GM23338 (cell line): ENCODE measurements around the gene SETD4. TPM values are rescaled to one million over a fixed set of nuclear protein-coding genes. Genes with fewer than 3 reads are reported as not detected.

Experiments
- ATAC-seq: fragments of 200-7000 bp; cut with Tn5 transposase; 3 replicates; pipeline ENCODE4 v1.9.1; 2020
- DNase-seq: peaks from one replicate; pipeline ENCODE4 v3.0.0-alpha.2; 2015; ENCODE audit warnings: low spot score
- H2AFZ ChIP-seq: fragments of 200-600 bp; sonication (generic); 2 replicates; pipeline ENCODE4 v1.8.0; 2016; ENCODE audit warnings: antibody characterized with exemption, mild to moderate bottlenecking, moderate library complexity
- H3F3A ChIP-seq: fragments of 200-600 bp; sonication (generic); replicated peaks from 2 replicates; pipeline ENCODE4 v1.8.0; 2017; ENCODE audit warnings: antibody characterized with exemption, mixed run types, low read depth
- H3K27ac ChIP-seq: fragments of 200-600 bp; sonication (generic); 2 replicates; pipeline ENCODE4 v1.6.1; 2016; ENCODE audit warnings: low read depth
- H3K27me3 ChIP-seq: fragments of 200-600 bp; sonication (generic); 2 replicates; pipeline ENCODE4 v1.8.0; 2016; ENCODE audit warnings: mild to moderate bottlenecking, mixed run types, moderate library complexity; ENCODE audit not compliant: insufficient read depth
- H3K36me3 ChIP-seq: fragments of 200-600 bp; sonication (generic); 2 replicates; pipeline ENCODE4 v1.8.0; 2016; ENCODE audit warnings: mild to moderate bottlenecking; ENCODE audit not compliant: insufficient read depth
- H3K4me1 ChIP-seq: fragments of 200-600 bp; sonication (generic); 2 replicates; pipeline ENCODE4 v1.8.0; 2016; ENCODE audit warnings: mild to moderate bottlenecking, moderate library complexity; ENCODE audit not compliant: insufficient read depth
- H3K4me2 ChIP-seq: fragments of 200-600 bp; sonication (generic); 2 replicates; pipeline ENCODE4 v1.7.1; 2017; ENCODE audit warnings: mixed run types
- H3K4me3 ChIP-seq: fragments of 200-600 bp; sonication (generic); 2 replicates; pipeline ENCODE4 v1.6.1; 2016; ENCODE audit warnings: mixed run types
- H3K79me2 ChIP-seq: fragments of 200-600 bp; sonication (generic); replicated peaks from 2 replicates; pipeline ENCODE4 v1.8.0; 2017; ENCODE audit warnings: mild to moderate bottlenecking; ENCODE audit not compliant: insufficient read depth
- H3K9me2 ChIP-seq: fragments of 200-600 bp; sonication (generic); 2 replicates; pipeline ENCODE4 v1.8.0; 2017; ENCODE audit not compliant: insufficient read depth
- H4K20me1 ChIP-seq: fragments of 200-600 bp; sonication (generic); replicated peaks from 2 replicates; pipeline ENCODE4 v1.8.0; 2017; ENCODE audit warnings: mild to moderate bottlenecking; ENCODE audit not compliant: insufficient read depth
- H3K27ac Mint-ChIP-seq: 2 replicates; pipeline ENCODE4 v1.8.0; 2020; ENCODE audit warnings: inconsistent platforms, mild to moderate bottlenecking, moderate library complexity, mixed read lengths
- H3K27me3 Mint-ChIP-seq: 3 replicates; pipeline ENCODE4 v1.8.0; 2022; ENCODE audit warnings: low read depth, mild to moderate bottlenecking, moderate library complexity, mixed read lengths, inconsistent platforms; ENCODE audit not compliant: insufficient read depth, poor library complexity
- H3K36me3 Mint-ChIP-seq: 3 replicates; pipeline ENCODE4 v1.8.0; 2021; ENCODE audit warnings: low read depth, mild to moderate bottlenecking, inconsistent platforms, moderate library complexity, mixed read lengths
- H3K4me1 Mint-ChIP-seq: 3 replicates; pipeline ENCODE4 v1.8.0; 2020; ENCODE audit warnings: mild to moderate bottlenecking, inconsistent platforms, mixed read lengths
- H3K4me3 Mint-ChIP-seq: 3 replicates; pipeline ENCODE4 v1.8.0; 2021; ENCODE audit warnings: moderate library complexity, mild to moderate bottlenecking, inconsistent platforms, mixed read lengths
- H3K9me3 Mint-ChIP-seq: 3 replicates; pipeline ENCODE4 v1.8.0; 2020; ENCODE audit warnings: moderate library complexity, mild to moderate bottlenecking, inconsistent platforms, mixed read lengths
- CREB1 ChIP-seq: fragments of 250-450 bp; sonication (Bioruptor Pico); IDR thresholded peaks from 2 replicates; pipeline ENCODE4 v1.5.0; 2020; ENCODE audit warnings: low read depth, mild to moderate bottlenecking, moderate library complexity
- CTCF ChIP-seq, 2 experiments: fragments of 200-600 bp in 1 of 2; sonication (generic) in 1 of 2; conservative IDR thresholded peaks; 2 replicates each; pipeline versions ENCODE4 v1.5.1 to v1.6.1; 2016 to 2017; ENCODE audit warnings: antibody characterized with exemption in 2 of 2, low read depth in 2 of 2, mild to moderate bottlenecking in 2 of 2, moderate library complexity in 1 of 2
- POLR2AphosphoS5 ChIP-seq: IDR thresholded peaks from 2 replicates; pipeline ENCODE4 v1.6.1; 2016; ENCODE audit warnings: antibody characterized with exemption, low read depth
- STAT1 ChIP-seq: IDR thresholded peaks from one replicate; pipeline ENCODE4 v1.6.1; 2016; ENCODE audit warnings: antibody characterized with exemption; ENCODE audit not compliant: unreplicated experiment
- polyA plus RNA-seq: library from polyadenylated mRNA; unstranded; fragments of >200 nt; fragmentation: Nextera tagmentation; extraction: Ambion mirVana; gene quantifications from 2 replicates; pipeline ENCODE4 v1.2.1, GENCODE V29; 2016
- total RNA-seq: library from RNA; depleted of rRNA; stranded (reverse); fragments of >200 nt; shearing (Covaris generic); gene quantifications from 2 replicates; pipeline ENCODE4 v1.2.3, GENCODE V29; 2014

SETD4 gene
- total and polyA plus RNA-seq, 2 experiments from 2014 or later, result 32.5 to 45.1 TPM

- Mint-ChIP-seq H3K36me3 (peaks cover 47% of the 10 kb centered on the region), H3K4me3 (peak overlapping the region; percentile 23; the same call in 1 of the 3 replicates), H3K27ac (no peak overlapping the region), H3K4me1 (peaks cover 48% of the 10 kb centered on the region), H3K9me3 (peaks cover 24% of the 10 kb centered on the region), H3K27me3 (peaks cover 18% of the 10 kb centered on the region)
- Histone ChIP-seq H3K4me2 (peak overlapping the region; percentile 90), H3K4me3 (peak overlapping the region; percentile 78), H3K36me3 (peaks cover 20% of the 10 kb centered on the region), H3K27me3 (no peaks in the 10 kb centered on the region; the same call in 1 of the 2 replicates), H3K9me2 (no peaks in the 10 kb centered on the region), H4K20me1 (no peaks in the 10 kb centered on the region), H3K27ac (no peak overlapping the region), H2AFZ (no peak overlapping the region), H3K79me2 (peaks cover 24% of the 10 kb centered on the region), H3F3A (peaks cover 15% of the 10 kb centered on the region), H3K4me1 (peaks cover 51% of the 10 kb centered on the region)
- ATAC-seq (no peak), DNase-seq (no peak)
- TF ChIP-seq CTCF (conservative IDR thresholded peaks at IDR 0.05; ENCODE audit: low read depth in 2 of 2) (no peak), POLR2AphosphoS5 (no peak; the same call in 1 of the 2 replicates)
Observed at GRCh38 chr21:36072453-36073162, 12.3 kb upstream of the SETD4 start.

- H3K4me3 Mint-ChIP-seq, result peak overlapping the region; percentile 85
- peak overlapping the region; percentile 90 for H3K4me2 ChIP-seq
Observed at GRCh38 chr21:36070999-36071398, 10.7 kb upstream of the SETD4 start.

DNA sequence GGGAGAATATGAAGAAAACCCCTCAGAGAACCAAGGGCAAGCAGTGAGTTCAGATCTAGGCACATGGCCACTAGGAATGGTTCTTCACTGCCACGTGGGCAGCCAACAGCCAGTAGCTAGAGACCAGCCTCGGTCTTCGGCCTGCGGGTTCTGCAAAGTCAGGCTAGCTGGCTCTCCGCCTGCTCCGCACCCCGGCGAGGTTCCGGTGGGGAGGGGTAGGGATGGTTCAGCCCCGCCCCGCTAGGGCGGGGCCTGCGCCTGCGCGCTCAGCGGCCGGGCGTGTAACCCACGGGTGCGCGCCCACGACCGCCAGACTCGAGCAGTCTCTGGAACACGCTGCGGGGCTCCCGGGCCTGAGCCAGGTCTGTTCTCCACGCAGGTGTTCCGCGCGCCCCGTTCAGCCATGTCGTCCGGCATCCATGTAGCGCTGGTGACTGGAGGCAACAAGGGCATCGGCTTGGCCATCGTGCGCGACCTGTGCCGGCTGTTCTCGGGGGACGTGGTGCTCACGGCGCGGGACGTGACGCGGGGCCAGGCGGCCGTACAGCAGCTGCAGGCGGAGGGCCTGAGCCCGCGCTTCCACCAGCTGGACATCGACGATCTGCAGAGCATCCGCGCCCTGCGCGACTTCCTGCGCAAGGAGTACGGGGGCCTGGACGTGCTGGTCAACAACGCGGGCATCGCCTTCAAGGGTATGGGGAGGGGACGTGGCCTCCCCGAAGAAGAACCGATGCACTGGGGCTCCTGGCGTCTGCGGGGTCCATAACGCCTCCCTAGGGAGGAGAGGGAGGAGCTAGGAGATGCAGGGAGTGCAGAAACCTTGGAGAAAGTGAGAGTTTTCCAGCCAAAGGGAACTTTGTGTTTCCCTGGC lies 9.6 kb upstream of the SETD4 start, which contains the start of gene CBR1:
TSS of gene CBR1 (plus strand) at position 312 of the 871 bp plus-strand sequence. CDS start at position 404, 92 bp downstream.
- H3K9me3 Mint-ChIP-seq, result peaks cover 28% of the 10 kb centered on the region
- Histone ChIP-seq H4K20me1 (no peaks in the 10 kb centered on the region), H3K79me2 (peaks cover 24% of the 10 kb centered on the region), H3K27ac (no peak within 1 kb of the TSS), H3K4me2 (peak within 1 kb of the TSS; percentile 90), H3K27me3 (no peaks in the 10 kb centered on the region; the same call in 1 of the 2 replicates), H2AFZ (no peak within 1 kb of the TSS), H3K36me3 (peaks cover 20% of the 10 kb centered on the region), H3K4me3 (peak within 1 kb of the TSS; percentile 78), H3K4me1 (peaks cover 44% of the 10 kb centered on the region), H3K9me2 (no peaks in the 10 kb centered on the region), H3F3A (peaks cover 15% of the 10 kb centered on the region)
- peaks cover 49% of the 10 kb centered on the region for H3K36me3 Mint-ChIP-seq
- peak within 1 kb of the TSS; percentile 67; the same call in 1 of the 2 replicates for H3K27ac Mint-ChIP-seq
- H3K4me1 Mint-ChIP-seq, result peaks cover 41% of the 10 kb centered on the region
- peaks cover 18% of the 10 kb centered on the region for H3K27me3 Mint-ChIP-seq
- peak; percentile 97 for ATAC-seq
- H3K4me3 Mint-ChIP-seq, result peak within 1 kb of the TSS; percentile 85
- DNase-seq, result peak; percentile 90
- TF ChIP-seq CREB1, result no peak
- TF ChIP-seq POLR2AphosphoS5, result peak; percentile 66

More at GRCh38 chr21:36070999-36071398, 10.7 kb upstream of the SETD4 start:
- Mint-ChIP-seq H3K9me3 (peaks cover 28% of the 10 kb centered on the region), H3K27me3 (peaks cover 18% of the 10 kb centered on the region), H3K4me1 (peaks cover 47% of the 10 kb centered on the region), H3K36me3 (peaks cover 49% of the 10 kb centered on the region), H3K27ac (no peak overlapping the region)
- Histone ChIP-seq H3K27me3 (no peaks in the 10 kb centered on the region; the same call in 1 of the 2 replicates), H3K79me2 (peaks cover 24% of the 10 kb centered on the region), H2AFZ (no peak overlapping the region), H3F3A (peaks cover 15% of the 10 kb centered on the region), H3K4me3 (peak overlapping the region; percentile 78), H3K36me3 (peaks cover 20% of the 10 kb centered on the region), H3K9me2 (no peaks in the 10 kb centered on the region), H4K20me1 (no peaks in the 10 kb centered on the region), H3K4me1 (peaks cover 53% of the 10 kb centered on the region), H3K27ac (no peak overlapping the region)
- ATAC-seq, result no peak
- DNase-seq, result no peak
- TF ChIP-seq STAT1, result no peak
